GM19035 (cell line): Measurements from ENCODE around the gene CYTL1.

Source experiments
- ATAC-seq: cut with Tn5 transposase; IDR thresholded peaks from one replicate; pipeline ENCODE4 v1.9.1; 2021; ENCODE audit not compliant: unreplicated experiment

The CYTL1 gene

GRCh38 chr4:4971796-4972195, 47.5 kb downstream of the CYTL1 start:
- no peak for ATAC-seq

DNA sequence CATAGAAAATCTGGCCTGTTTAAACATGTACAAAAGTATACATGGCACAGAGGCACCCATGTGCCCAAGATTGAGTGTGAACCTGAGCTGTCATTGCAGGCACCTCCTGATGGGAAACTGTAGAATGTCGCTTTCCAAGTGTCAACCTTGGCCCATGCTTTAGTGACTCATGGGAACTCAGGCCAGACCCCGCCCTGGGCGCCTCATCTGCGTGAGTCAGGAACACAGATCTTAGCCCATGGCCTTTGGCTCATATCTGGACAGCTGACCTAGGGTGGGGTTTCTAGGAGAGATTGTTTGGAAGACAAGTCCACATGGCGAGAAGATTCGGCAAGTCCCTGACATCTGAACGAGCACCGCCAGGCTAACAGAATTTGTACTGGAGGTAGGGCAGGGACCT, 50.0 kb downstream of the CYTL1 start:
- ATAC-seq = no peak

DNA sequence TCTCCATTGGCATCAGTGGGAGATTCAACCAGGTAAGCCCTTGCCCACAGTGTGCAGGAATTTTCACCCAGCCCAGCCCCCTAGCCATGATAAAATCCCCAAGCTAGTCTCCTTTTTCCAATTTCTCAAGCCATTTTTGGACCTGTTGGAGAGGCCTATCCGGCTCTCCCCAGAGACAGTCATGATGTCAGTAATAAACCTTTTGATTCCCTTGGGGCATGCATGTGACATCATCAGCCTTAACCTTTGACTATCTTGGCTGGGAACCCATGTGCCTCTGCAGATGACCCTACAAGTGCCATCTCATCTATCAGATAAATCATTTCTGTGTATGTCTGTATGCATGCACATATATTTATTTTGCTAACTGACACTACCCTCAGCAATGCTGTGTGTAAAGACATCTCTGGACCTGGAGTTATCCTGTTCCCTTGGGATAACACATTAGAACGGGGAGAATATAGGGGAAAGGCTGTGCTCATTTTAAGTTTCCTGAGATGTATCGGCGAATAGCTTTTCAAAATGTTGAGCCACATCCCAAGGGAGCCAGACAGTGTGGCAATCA, 51.0 kb downstream of the CYTL1 start:
- no peak for ATAC-seq
